ENCODE results near the gene PBX4.

Gene PBX4

DNA sequence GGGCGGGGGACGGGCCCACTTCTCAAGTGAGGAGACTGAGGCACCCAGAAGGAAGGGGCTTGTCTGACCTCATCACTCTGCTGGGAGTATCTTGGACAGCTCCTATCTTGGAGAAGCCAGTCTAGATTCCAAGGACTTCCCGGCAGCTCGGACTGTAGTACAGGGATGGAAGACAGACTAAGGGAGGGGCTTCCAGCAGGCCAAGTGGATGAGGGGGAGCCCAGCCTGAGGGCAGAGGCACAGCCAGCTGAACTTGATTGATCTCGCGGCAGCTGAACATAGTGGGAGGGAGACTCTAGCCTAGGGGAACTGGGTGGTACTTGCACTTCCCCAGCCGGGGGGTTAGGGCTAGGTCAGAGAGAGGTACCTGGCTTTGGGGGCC, 79.7 kb downstream of the PBX4 start:
- DNase-seq (ENCODE audit: low read depth in 1 of 2, low spot score in 1 of 2), result no peak
- TF ChIP-seq, protein P1, sequence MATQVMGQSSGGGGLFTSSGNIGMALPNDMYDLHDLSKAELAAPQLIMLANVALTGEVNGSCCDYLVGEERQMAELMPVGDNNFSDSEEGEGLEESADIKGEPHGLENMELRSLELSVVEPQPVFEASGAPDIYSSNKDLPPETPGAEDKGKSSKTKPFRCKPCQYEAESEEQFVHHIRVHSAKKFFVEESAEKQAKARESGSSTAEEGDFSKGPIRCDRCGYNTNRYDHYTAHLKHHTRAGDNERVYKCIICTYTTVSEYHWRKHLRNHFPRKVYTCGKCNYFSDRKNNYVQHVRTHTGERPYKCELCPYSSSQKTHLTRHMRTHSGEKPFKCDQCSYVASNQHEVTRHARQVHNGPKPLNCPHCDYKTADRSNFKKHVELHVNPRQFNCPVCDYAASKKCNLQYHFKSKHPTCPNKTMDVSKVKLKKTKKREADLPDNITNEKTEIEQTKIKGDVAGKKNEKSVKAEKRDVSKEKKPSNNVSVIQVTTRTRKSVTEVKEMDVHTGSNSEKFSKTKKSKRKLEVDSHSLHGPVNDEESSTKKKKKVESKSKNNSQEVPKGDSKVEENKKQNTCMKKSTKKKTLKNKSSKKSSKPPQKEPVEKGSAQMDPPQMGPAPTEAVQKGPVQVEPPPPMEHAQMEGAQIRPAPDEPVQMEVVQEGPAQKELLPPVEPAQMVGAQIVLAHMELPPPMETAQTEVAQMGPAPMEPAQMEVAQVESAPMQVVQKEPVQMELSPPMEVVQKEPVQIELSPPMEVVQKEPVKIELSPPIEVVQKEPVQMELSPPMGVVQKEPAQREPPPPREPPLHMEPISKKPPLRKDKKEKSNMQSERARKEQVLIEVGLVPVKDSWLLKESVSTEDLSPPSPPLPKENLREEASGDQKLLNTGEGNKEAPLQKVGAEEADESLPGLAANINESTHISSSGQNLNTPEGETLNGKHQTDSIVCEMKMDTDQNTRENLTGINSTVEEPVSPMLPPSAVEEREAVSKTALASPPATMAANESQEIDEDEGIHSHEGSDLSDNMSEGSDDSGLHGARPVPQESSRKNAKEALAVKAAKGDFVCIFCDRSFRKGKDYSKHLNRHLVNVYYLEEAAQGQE (IDR thresholded peaks at IDR 0.05; ENCODE audit: insufficient replicate concordance, low read depth), result no peak
- no peak for TF ChIP-seq GABPA (IDR thresholded peaks at IDR 0.05; ENCODE audit: low read depth)
- no peak for TF ChIP-seq CTCF (IDR thresholded peaks at IDR 0.05; ENCODE audit: insufficient read depth, low read length)
- no peak for TF ChIP-seq SPI1 (IDR thresholded peaks at IDR 0.05; ENCODE audit: borderline replicate concordance, low read depth)
- TF ChIP-seq POLR2AphosphoS5 (IDR thresholded peaks at IDR 0.05; ENCODE audit: low read depth), result no peak
- Histone ChIP-seq H3K27ac (replicated peaks) (no peak overlapping the region), H3K4me3 (replicated peaks; ENCODE audit: insufficient read depth, low read length) (no peak overlapping the region), H3K27me3 (ENCODE audit: insufficient read depth, poor library complexity, severe bottlenecking) (no peaks in the 10 kb centered on the region)

DNA sequence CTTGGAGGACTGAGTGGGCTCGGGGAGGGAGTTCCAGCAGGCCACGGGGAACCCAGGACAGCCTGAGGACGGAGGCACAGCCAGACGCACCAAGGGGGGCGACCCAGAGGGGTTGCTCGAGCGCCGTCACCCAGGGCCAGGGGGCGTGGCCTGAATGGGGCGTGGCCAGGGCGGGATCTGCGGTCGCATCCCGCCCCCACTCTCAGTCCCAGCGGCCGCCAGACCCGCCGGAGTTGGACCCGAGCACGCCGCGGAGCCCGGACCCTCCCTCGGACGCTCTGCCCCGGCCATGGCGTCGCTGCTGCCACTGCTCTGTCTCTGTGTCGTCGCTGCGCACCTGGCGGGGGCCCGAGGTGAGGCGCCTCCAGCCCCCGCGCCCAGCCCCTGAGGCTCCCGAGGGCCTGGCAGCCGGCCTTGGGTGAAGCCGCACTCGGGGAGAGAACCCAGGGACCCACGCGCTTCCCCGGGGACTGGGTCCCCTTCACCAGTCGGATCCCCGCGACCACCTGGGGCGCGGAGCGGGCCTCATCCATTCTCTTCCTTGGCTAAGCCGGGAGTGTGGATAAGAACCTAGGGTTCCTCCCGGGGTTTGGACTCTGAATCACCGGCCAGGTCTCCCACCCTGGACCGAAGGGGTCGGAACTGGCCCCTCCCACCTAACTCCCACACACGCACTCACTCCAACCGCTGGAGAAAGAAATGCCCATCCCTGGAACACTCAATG, 80.3 kb downstream of the PBX4 start, which contains the start of gene CILP2:
TSS of gene CILP2 (plus strand) at position 205 of the 724 bp plus-strand sequence. CDS start at position 290, 85 bp downstream.
- DNase-seq (ENCODE audit: low read depth in 1 of 2, low spot score in 1 of 2), result no peak
- Histone ChIP-seq H3K27ac (replicated peaks) (no peak within 1 kb of the TSS), H3K27me3 (ENCODE audit: insufficient read depth, poor library complexity, severe bottlenecking) (no peaks in the 10 kb centered on the region), H3K4me3 (replicated peaks; ENCODE audit: insufficient read depth, low read length) (no peak within 1 kb of the TSS)
- TF ChIP-seq CTCF (IDR thresholded peaks at IDR 0.05; ENCODE audit: insufficient read depth, low read length), result no peak
- TF ChIP-seq, protein P1 (IDR thresholded peaks at IDR 0.05; ENCODE audit: insufficient replicate concordance, low read depth), result no peak

GRCh38 chr19:19537075-19538048, 81.1 kb downstream of the PBX4 start:
- no peak for TF ChIP-seq POLR2AphosphoS5 (IDR thresholded peaks at IDR 0.05; ENCODE audit: low read depth)
- TF ChIP-seq, protein P1 (IDR thresholded peaks at IDR 0.05; ENCODE audit: insufficient replicate concordance, low read depth), result no peak
- Histone ChIP-seq H3K27me3 (ENCODE audit: insufficient read depth, poor library complexity, severe bottlenecking) (no peaks in the 10 kb centered on the region), H3K4me3 (replicated peaks; ENCODE audit: insufficient read depth, low read length) (no peak overlapping the region), H3K27ac (replicated peaks) (no peak overlapping the region)
- no peak for DNase-seq (ENCODE audit: low read depth in 1 of 2, low spot score in 1 of 2)
